22Rv1 (cell line): ENCODE data around the gene LEAP2.

Experiments
- H3K27ac ChIP-seq: fragments of 450-650 bp; 2 replicates; pipeline ENCODE4 v1.5.1; 2017
- CTCF ChIP-seq: fragments of 450-650 bp; IDR thresholded peaks from 2 replicates; pipeline ENCODE4 v1.5.1; 2017; ENCODE audit warnings: mild to moderate bottlenecking
- ZFX ChIP-seq: fragments of 450-650 bp; IDR thresholded peaks from 2 replicates; pipeline ENCODE4 v1.6.1; 2017; ENCODE audit warnings: antibody characterized with exemption, borderline replicate concordance

Gene LEAP2

GRCh38 chr5:132859889-132860437, 13.5 kb upstream of the LEAP2 start:
- TF ChIP-seq CTCF = no peak
- TF ChIP-seq ZFX = no peak
- H3K27ac ChIP-seq = no peak overlapping the region

- no peak overlapping the region for H3K27ac ChIP-seq
- TF ChIP-seq ZFX (no peak), CTCF (no peak)
Measured at GRCh38 chr5:132860742-132861141, 12.7 kb upstream of the LEAP2 start.

- TF ChIP-seq CTCF = no peak
- no peak for TF ChIP-seq ZFX
- peak overlapping the region; percentile 73 for H3K27ac ChIP-seq
Measured at GRCh38 chr5:132865668-132866341, 7.7 kb upstream of the LEAP2 start.

- no peak for TF ChIP-seq ZFX
- TF ChIP-seq CTCF = 0 out of 2 replicates have a peak, but pooled peaks have one; percentile 2
- H3K27ac ChIP-seq = peak within 1 kb of the TSS; percentile 73
Measured at GRCh38 chr5:132866342-132867045, 7.0 kb upstream of the LEAP2 start, which contains the start of the genes GDF9 and UQCRQ. Gene GDF9, minus strand, starts transcription at chr5:132866469. Its CDS starts 1,936 bp downstream, at chr5:132864533. Gene UQCRQ, plus strand, starts transcription at chr5:132866642. Its CDS starts 240 bp downstream, at chr5:132866882.

GRCh38 chr5:132867046-132867451, 6.4 kb upstream of the LEAP2 start:
- peak overlapping the region; percentile 73 for H3K27ac ChIP-seq
- TF ChIP-seq ZFX (no peak), CTCF (no peak)

- H3K27ac ChIP-seq = peak overlapping the region; percentile 30
- TF ChIP-seq ZFX (no peak), CTCF (no peak)
Measured at GRCh38 chr5:132868754-132869153, 4.7 kb upstream of the LEAP2 start.

GRCh38 chr5:132870801-132871200, 2.7 kb upstream of the LEAP2 start:
- TF ChIP-seq CTCF (no peak), ZFX (no peak)
- peak overlapping the region; percentile 30 for H3K27ac ChIP-seq
